HUDEP-2 (cell line): ENCODE results near the gene BPNT1.
"Not testable (repeated sequence)": the region's sequence is repeated elsewhere in the genome, so short reads cannot be mapped to it uniquely, and the experiment has no call there.

Source experiments
- DNase-seq, 76 experiments: peaks; one replicate each; lab custom pipeline; 2025; ENCODE audit not compliant: unreplicated experiment in 76 of 76; lab: John Stamatoyannopoulos, UW

BPNT1 gene

DNA sequence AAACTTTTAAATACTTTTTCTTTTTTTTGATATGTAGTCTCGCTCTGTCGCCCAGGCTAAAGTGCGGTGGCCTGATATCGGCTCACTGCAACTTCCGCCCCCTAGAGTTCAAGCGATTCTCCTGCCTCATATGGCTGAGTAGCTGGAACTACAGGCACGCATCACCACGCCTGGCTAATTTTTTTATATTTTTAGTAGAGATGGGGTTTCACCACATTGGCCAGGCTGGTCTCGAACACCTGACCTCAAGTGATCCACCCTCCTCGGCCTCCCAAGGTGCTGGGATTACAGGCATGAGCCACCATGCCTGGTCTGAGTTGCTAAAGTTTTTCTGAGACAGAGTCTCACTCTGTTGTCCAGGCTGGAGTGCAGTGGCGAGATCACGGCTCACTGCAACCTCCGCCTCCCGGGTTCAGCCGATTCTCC lies 3.3 kb downstream of the BPNT1 start:
- peak in 2 of 76 experiments; percentile 1 to 3 for DNase-seq

DNA sequence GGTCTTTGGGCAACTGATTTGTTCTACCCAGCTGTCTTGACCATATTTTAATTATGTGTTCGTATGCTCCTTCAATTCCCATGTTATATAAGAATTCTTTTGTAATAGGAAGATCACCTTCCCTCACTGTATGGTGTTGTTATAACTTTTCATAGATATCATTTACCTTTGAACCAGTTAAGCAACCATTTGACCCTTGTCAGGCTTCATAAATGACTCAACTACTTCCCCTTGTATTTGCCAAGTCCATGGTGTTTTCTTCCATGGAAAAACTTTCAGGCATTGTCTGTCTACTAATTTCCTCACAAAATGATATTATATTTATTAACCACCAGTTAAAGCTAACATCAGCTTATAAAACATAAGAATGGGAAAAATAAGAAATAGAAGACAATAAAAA lies 5.1 kb downstream of the BPNT1 start:
- DNase-seq = no peak

DNA sequence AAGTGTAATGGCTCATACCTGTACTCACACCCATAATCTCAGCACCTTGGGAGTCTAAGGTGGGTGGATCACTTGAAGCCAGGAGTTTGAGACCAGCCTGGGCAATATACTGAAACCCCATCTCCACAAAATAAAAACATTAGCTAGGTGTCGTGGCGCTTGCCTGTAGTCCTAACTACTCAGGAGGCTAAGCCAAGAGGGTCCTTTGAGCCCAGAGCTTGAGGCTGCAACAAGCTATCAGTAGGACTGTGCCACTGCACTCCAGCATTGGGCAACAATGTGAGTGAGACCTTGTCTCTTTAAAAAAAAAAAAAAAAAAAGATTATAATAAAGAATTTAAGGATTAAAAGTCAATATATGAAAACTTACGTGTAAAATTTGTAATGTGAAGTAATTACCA lies 11.7 kb downstream of the BPNT1 start:
- DNase-seq = no peak

DNA sequence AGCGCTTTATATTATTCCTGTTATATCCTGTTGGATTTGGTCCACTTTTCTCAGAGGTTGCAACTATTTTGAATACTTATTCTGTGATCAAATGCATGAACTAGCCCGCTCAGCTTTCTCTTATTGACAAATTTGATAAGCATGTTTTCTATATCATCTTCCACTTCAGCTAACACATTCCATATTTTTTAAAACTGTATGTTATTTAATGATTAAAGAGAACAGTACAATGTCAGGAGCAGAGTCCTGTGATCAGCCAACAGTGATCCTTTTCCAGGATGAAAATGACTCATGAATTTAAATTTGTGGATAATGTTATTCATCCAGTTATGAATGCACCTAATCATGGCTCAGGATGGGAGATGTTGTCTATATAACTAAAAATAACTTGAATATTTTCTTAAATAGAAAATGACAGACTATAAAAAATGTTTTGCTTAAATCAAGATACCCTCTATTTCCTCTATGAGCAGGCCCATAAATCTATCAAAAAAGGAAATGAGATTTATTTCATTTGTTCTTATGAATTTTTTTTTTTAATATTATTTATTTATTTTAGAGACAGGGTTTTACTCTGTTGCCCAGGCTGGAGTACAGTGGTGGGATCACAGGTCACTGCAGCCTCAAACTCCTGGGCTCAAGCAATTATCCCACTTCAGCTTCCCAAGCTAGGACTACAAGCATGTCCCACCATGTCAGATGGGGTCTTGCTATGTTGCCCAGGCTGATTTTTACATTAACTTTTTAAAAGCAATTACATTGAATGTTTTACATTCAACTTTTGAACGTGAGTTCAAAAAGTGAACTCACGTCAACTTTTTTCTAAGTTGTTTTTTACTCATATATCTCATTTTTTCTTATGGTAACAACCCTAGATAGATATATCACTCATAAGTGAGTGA lies 12.5 kb downstream of the BPNT1 start:
- no peak for DNase-seq

DNA sequence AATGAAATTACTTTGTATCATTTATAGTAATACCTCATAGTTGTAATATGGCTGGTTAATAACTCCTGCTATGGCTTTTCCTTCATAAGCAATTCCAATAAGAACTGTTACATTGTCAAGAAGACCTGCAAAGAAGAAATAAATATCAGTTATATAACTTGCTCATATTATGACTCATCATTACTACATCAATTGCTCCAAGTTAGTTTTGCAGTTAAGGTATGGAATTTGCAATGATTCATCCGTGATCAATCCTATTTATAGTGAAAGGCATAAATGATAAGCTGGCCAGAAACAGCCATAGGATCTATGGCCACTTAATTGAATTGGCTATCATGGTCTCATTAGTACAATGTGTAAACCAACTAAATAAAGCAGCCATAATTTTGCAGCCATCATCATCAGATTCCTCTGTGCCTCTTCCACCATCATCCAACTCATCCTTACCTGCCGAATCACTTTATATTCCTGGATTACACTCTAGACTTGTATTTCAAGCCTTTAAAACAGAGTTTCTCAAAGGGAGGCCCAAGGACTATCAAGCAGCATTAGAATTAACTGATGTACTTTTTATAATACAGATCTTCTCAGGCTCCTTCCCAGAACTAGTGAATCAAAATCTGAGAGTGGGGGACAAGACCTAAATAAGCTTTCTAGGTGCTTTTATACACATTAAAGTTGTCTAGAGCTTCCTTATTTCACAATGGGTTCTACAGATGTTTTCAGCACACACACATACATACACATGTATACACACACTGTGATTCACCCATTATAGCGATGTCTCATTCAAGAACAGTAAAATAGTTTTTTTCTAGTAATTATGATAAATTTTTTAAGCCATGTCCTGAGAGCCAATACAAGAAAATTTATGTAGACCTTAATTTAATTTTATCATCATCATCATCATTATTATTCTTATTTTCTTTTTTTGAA lies 22.1 kb downstream of the BPNT1 start:
- DNase-seq = no peak

- DNase-seq = no peak
These were observed 27.0 kb downstream of the BPNT1 start for GRCh38 chr1:220062629-220063028.

GRCh38 chr1:220060876-220061275 lies 28.7 kb downstream of the BPNT1 start:
- no peak for DNase-seq

- no peak for DNase-seq
These were observed 33.2 kb downstream of the BPNT1 start for GRCh38 chr1:220056374-220056773.

DNA sequence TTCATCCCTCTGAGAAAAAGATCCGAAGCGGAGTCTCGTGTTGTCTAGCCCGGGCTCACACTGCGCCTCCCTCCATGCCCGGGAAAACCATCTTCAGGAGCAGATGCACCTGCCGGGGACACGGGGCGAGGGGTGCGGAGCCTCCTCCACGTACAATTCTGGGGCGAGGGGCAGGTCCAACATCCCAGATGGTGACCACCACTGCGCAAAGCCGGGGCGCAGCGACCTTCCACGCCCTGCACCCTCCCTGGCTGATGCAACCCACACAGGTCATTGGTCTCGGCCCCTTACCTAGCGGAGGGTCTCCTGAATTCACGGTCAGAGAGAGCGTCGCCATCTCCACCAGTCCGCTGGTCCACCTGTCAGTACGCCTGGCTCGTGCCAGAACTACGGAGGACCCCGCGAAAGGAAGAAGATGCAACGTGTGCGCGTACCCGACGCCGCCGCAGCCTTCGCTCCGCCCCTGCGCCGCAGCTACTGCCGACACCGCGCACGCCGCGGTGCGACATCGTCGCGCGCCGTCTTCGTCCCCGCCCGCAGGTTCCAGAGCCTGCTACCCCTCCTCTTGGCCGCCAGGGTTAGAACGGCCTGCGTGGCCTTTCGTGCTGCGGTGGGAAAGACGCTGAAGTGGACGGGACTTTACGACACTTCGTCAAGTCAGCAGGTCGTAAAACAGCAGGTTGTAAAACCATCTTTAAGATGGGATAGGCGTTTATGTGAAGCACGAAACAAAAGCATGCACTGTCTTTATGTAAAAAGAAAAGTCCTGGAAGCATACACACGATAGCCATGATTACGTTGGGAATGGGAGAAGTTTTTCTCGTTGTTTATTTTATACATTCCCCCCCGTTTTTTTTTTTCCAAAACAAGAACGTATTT lies 43.3 kb downstream of the BPNT1 start, which contains the start of gene EPRS1:
Gene EPRS1 (minus strand): TSS at position 454 of the 879 bp plus-strand sequence. CDS start 117 bp downstream, at position 337.
- peak in 75 of 76 experiments; percentile 8 to 97 (median 91) for DNase-seq

GRCh38 chr1:220045356-220046051 lies 44.1 kb downstream of the BPNT1 start:
- peak in 12 of 76 experiments; percentile 3 to 31 (median 14) for DNase-seq

GRCh38 chr1:220044678-220045355 lies 44.8 kb downstream of the BPNT1 start:
- DNase-seq = peak in 1 of 76 experiments; percentile 27

- DNase-seq = no peak
These were observed 45.9 kb downstream of the BPNT1 start for GRCh38 chr1:220043646-220044045.

DNA sequence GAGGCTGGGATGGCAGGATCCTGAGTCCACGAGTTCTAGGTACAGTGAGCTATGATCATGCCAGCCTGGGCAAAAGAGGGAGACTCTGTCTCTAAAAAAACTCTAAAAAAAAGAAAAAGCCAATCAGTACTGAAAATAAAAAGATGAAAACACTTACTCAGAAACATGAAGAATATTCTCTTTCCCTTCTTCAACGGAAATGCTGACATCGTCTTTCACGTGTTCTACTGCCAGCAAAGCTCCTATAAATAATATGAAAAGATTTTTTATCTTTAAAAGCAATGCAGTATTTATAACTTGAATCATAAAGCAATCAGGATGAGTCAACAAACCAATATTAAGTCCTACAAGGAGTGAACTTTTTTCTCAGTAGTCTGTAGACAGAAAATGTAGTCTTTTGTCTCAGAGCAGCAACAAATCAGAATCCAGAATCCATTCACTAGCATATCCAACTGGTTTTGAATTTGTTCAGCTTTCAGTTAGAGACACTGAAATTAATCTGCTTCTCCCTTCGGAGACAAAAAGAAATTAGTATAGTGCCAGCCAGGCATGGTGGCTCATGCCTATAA lies 49.5 kb downstream of the BPNT1 start:
- no peak for DNase-seq

- no peak for DNase-seq
These were observed 50.9 kb downstream of the BPNT1 start for GRCh38 chr1:220038640-220039039.

GRCh38 chr1:220037810-220038209 lies 51.8 kb downstream of the BPNT1 start:
- not testable (repeated sequence) for DNase-seq

DNA sequence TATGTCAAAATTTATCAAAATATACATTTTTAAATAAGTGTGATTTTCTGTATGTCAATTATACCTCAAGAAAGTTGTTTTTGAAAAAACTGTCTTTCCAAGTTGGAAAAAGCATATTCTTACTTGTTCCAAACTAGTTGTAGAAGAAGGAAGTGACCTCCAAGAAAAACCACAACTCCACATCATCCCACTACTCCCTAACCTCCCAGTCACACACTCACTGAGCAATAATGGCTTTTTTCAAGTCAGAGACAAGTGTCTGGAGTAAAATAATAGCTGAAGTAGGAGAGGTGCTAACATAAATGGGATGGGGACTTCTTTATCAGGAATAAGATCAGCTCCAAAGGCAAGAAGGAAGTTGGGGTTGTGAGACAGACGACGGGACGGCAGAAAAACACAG lies 56.7 kb downstream of the BPNT1 start:
- DNase-seq = no peak

GRCh38 chr1:220031287-220031686 lies 58.3 kb downstream of the BPNT1 start:
- DNase-seq = no peak

- DNase-seq = no peak
These were observed 61.2 kb downstream of the BPNT1 start for GRCh38 chr1:220028346-220028895.
